ENCODE data around the gene ZBTB7C.

Gene ZBTB7C

GRCh38 chr18:48026216-48026615, 383.0 kb downstream of the ZBTB7C start:
- no peak for DNase-seq

GRCh38 chr18:48024881-48025660, 384.1 kb downstream of the ZBTB7C start:
- no peak for DNase-seq

- no peak for DNase-seq
These were observed 385.1 kb downstream of the ZBTB7C start for GRCh38 chr18:48024009-48024512.

- DNase-seq = peak; percentile 42 to 78
These were observed 385.7 kb downstream of the ZBTB7C start for GRCh38 chr18:48023334-48024008.

- peak; percentile 36 to 90 for DNase-seq
These were observed 386.5 kb downstream of the ZBTB7C start for GRCh38 chr18:48022531-48023329.

GRCh38 chr18:48022021-48022420, 387.2 kb downstream of the ZBTB7C start:
- DNase-seq = no peak

GRCh38 chr18:48021273-48021914, 387.8 kb downstream of the ZBTB7C start:
- no peak for DNase-seq

- no peak for DNase-seq
These were observed 388.6 kb downstream of the ZBTB7C start for GRCh38 chr18:48020337-48021250.

- DNase-seq = no peak
These were observed 389.4 kb downstream of the ZBTB7C start for GRCh38 chr18:48019557-48020325.

GRCh38 chr18:48018851-48019250, 390.3 kb downstream of the ZBTB7C start:
- no peak for DNase-seq

GRCh38 chr18:48017635-48018034, 391.5 kb downstream of the ZBTB7C start:
- DNase-seq = no peak

GRCh38 chr18:48013162-48013561, 396.0 kb downstream of the ZBTB7C start:
- no peak for DNase-seq

GRCh38 chr18:48011926-48012465, 397.2 kb downstream of the ZBTB7C start:
- no peak for DNase-seq

GRCh38 chr18:48010264-48010663, 398.9 kb downstream of the ZBTB7C start:
- no peak for DNase-seq

- DNase-seq = no peak
These were observed 400.0 kb downstream of the ZBTB7C start for GRCh38 chr18:48009116-48009745.

- DNase-seq = peak; percentile 30 to 63
These were observed 401.1 kb downstream of the ZBTB7C start for GRCh38 chr18:48007955-48008701.

GRCh38 chr18:48007381-48007780, 401.8 kb downstream of the ZBTB7C start:
- DNase-seq = no peak

GRCh38 chr18:48006415-48007175, 402.6 kb downstream of the ZBTB7C start:
- DNase-seq = no peak

GRCh38 chr18:48004577-48004976, 404.6 kb downstream of the ZBTB7C start:
- no peak for DNase-seq
